A673 (cell line): ENCODE data around the gene TBC1D25.

Experiments used
- CTCF ChIP-seq: fragments of 300-800, 200-600 bp; sonication (generic); conservative IDR thresholded peaks from 2 replicates; pipeline ENCODE4 v1.5.1; 2017; ENCODE audit warnings: low read depth, mild to moderate bottlenecking, antibody characterized with exemption, low read length, moderate library complexity, mixed read lengths
- EZH2 ChIP-seq: fragments of 200-600 bp; sonication (generic); IDR thresholded peaks from 2 replicates; pipeline ENCODE4 v1.6.1; 2017; ENCODE audit warnings: borderline replicate concordance, low read depth, mild to moderate bottlenecking, mixed read lengths, antibody characterized with exemption, low read length; ENCODE audit not compliant: poor library complexity, severe bottlenecking

- TF ChIP-seq CTCF = no peak
- no peak for TF ChIP-seq EZH2
These were observed 488 bp downstream of the TBC1D25 start for GRCh38 chrX:48540028-48540375.
